Measurements from ENCODE around the gene GLP2R.
"Not testable (repeated sequence)": the region's sequence is repeated elsewhere in the genome, so short reads cannot be mapped to it uniquely, and the experiment has no call there.

Gene GLP2R

GRCh38 chr17:9825641-9826150 lies at the start of gene GLP2R:
GLP2R (plus strand) TSS chr17:9825924; CDS start chr17:9826064, 140 bp downstream.
- no peak for DNase-seq (ENCODE audit: low spot score)

GRCh38 chr17:9776911-9777310 lies 48.8 kb upstream of the GLP2R start:
- DNase-seq (ENCODE audit: low spot score): no peak

GRCh38 chr17:9780552-9780951 lies 45.2 kb upstream of the GLP2R start:
- DNase-seq (ENCODE audit: low spot score): no peak

GRCh38 chr17:9783050-9783449 lies 42.7 kb upstream of the GLP2R start:
- no peak for DNase-seq (ENCODE audit: low spot score)

GRCh38 chr17:9783465-9783864 lies 42.3 kb upstream of the GLP2R start:
- not testable (repeated sequence) for DNase-seq (ENCODE audit: low spot score)

- no peak for DNase-seq (ENCODE audit: low spot score)
Observed at GRCh38 chr17:9784544-9784943, 41.2 kb upstream of the GLP2R start.

GRCh38 chr17:9788601-9789000 lies 37.1 kb upstream of the GLP2R start:
- DNase-seq (ENCODE audit: low spot score): no peak

- DNase-seq (ENCODE audit: low spot score): no peak
Observed at GRCh38 chr17:9790316-9790715, 35.4 kb upstream of the GLP2R start.

- DNase-seq (ENCODE audit: low spot score): no peak
Observed at GRCh38 chr17:9790889-9791876, 34.5 kb upstream of the GLP2R start, which contains the start of gene DHRS7C. DHRS7C (minus strand) TSS chr17:9791592; CDS start chr17:9791284, 308 bp downstream.

- no peak for DNase-seq (ENCODE audit: low spot score)
Observed at GRCh38 chr17:9792181-9792840, 33.4 kb upstream of the GLP2R start.

GRCh38 chr17:9798008-9798407 lies 27.7 kb upstream of the GLP2R start:
- no peak for DNase-seq (ENCODE audit: low spot score)

GRCh38 chr17:9798724-9799123 lies 27.0 kb upstream of the GLP2R start:
- DNase-seq (ENCODE audit: low spot score): no peak

- DNase-seq (ENCODE audit: low spot score): no peak
Observed at GRCh38 chr17:9801505-9801904, 24.2 kb upstream of the GLP2R start.

- DNase-seq (ENCODE audit: low spot score): no peak
Observed at GRCh38 chr17:9802294-9802693, 23.4 kb upstream of the GLP2R start.

- no peak for DNase-seq (ENCODE audit: low spot score)
Observed at GRCh38 chr17:9802697-9803096, 23.0 kb upstream of the GLP2R start.

- DNase-seq (ENCODE audit: low spot score): no peak
Observed at GRCh38 chr17:9805769-9806168, 20.0 kb upstream of the GLP2R start.

- no peak for DNase-seq (ENCODE audit: low spot score)
Observed at GRCh38 chr17:9806699-9807098, 19.0 kb upstream of the GLP2R start.

- DNase-seq (ENCODE audit: low spot score): no peak
Observed at GRCh38 chr17:9809409-9809808, 16.3 kb upstream of the GLP2R start.

GRCh38 chr17:9810100-9810949 lies 15.4 kb upstream of the GLP2R start:
- no peak for DNase-seq (ENCODE audit: low spot score)

- DNase-seq (ENCODE audit: low spot score): no peak
Observed at GRCh38 chr17:9811086-9811485, 14.6 kb upstream of the GLP2R start.

GRCh38 chr17:9811537-9811936 lies 14.2 kb upstream of the GLP2R start:
- DNase-seq (ENCODE audit: low spot score): no peak

GRCh38 chr17:9813166-9813565 lies 12.6 kb upstream of the GLP2R start:
- DNase-seq (ENCODE audit: low spot score): no peak

All from ecto neural progenitor cell (in vitro differentiated cells).